HEK293 (cell line): ENCODE measurements around the gene FRMD4B.
A peak's percentile ranks its signal among the peaks of the same experiment; 100 is the strongest.
"Not testable (repeated sequence)": the region's sequence is repeated elsewhere in the genome, so short reads cannot be mapped to it uniquely, and the experiment has no call there.

Source experiments
- CTCF ChIA-PET: fragments of 350-600 bp; formaldehyde crosslinking; extraction: SDS; loops from one replicate; lab custom pipeline; 2021; ENCODE audit warnings: antibody characterized with exemption; lab: Yijun Ruan, JAX
- POLR2A ChIA-PET: fragments of 300-600 bp; formaldehyde crosslinking; extraction: SDS; loops from one replicate; lab custom pipeline; 2020; ENCODE audit warnings: antibody characterized with exemption, inconsistent platforms; lab: Yijun Ruan, JAX
- H3K27ac ChIP-seq: fragments of 200-500 bp; sonication (Bioruptor generic); 2 replicates; pipeline ENCODE4 v1.5.1; 2014; ENCODE audit warnings: low read depth, low read length, control low read depth, inconsistent platforms; ENCODE audit errors: extremely low read depth
- H3K36me3 ChIP-seq, 2 experiments: fragments of 200-500 bp in 1 of 2; sonication (Bioruptor generic) in 1 of 2; 1 replicate in 1 of 2; 2 replicates in 1 of 2; pipeline ENCODE4 v1.5.1; 2014 to 2017; ENCODE audit warnings: inconsistent platforms in 2 of 2, low read length in 2 of 2; ENCODE audit not compliant: control insufficient read depth in 2 of 2, insufficient read depth in 1 of 2
- H3K4me1 ChIP-seq: fragments of 200-500 bp; sonication (Bioruptor generic); 2 replicates; pipeline ENCODE4 v1.5.1; 2014; ENCODE audit warnings: mild to moderate bottlenecking, low read length, inconsistent platforms; ENCODE audit not compliant: control insufficient read depth, insufficient read depth
- H3K4me3 ChIP-seq: 2 replicates; pipeline ENCODE4 v1.5.1; 2011; ENCODE audit warnings: low read depth, mild to moderate bottlenecking, control low read depth, low read length, moderate library complexity
- H3K9me3 ChIP-seq: fragments of 200-500 bp; sonication (Bioruptor generic); 2 replicates; pipeline ENCODE4 v1.5.1; 2014; ENCODE audit warnings: low read depth, low read length, inconsistent platforms; ENCODE audit not compliant: control insufficient read depth, insufficient read depth
- ELK4 ChIP-seq: IDR thresholded peaks from 2 replicates; pipeline ENCODE4 v1.6.1; 2011; ENCODE audit warnings: mild to moderate bottlenecking, low read depth, low read length, borderline replicate concordance
- HIC1 ChIP-seq: fragments of 450-650 bp; formaldehyde crosslinking; IDR thresholded peaks from 2 replicates; pipeline ENCODE4 v1.5.1; 2016; ENCODE audit warnings: missing biosample characterization, missing genetic modification characterization
- KLF16 ChIP-seq: fragments of 450-650 bp; formaldehyde crosslinking; IDR thresholded peaks from 2 replicates; pipeline ENCODE4 v1.5.1; 2017; ENCODE audit warnings: missing biosample characterization, missing genetic modification characterization
- OVOL3 ChIP-seq: fragments of 450-650 bp; formaldehyde crosslinking; IDR thresholded peaks from 2 replicates; pipeline ENCODE4 v1.5.1; 2016; ENCODE audit warnings: missing biosample characterization, missing genetic modification characterization
- SALL2 ChIP-seq: fragments of 450-650 bp; formaldehyde crosslinking; IDR thresholded peaks from 2 replicates; pipeline ENCODE4 v1.5.0; 2017; ENCODE audit warnings: missing biosample characterization, mild to moderate bottlenecking, missing genetic modification characterization, borderline replicate concordance
- ZNF114 ChIP-seq: fragments of 450-650 bp; formaldehyde crosslinking; IDR thresholded peaks from 2 replicates; pipeline ENCODE4 v1.5.0; 2017; ENCODE audit warnings: missing biosample characterization, missing genetic modification characterization
- ZNF121 ChIP-seq: fragments of 450-650 bp; formaldehyde crosslinking; IDR thresholded peaks from 2 replicates; pipeline ENCODE4 v1.5.1; 2016; ENCODE audit warnings: missing biosample characterization, missing genetic modification characterization
- ZNF16 ChIP-seq: fragments of 450-650 bp; formaldehyde crosslinking; IDR thresholded peaks from 2 replicates; pipeline ENCODE4 v1.5.1; 2016; ENCODE audit warnings: low read depth, missing biosample characterization, missing genetic modification characterization
- ZNF2 ChIP-seq: fragments of 450-650 bp; formaldehyde crosslinking; IDR thresholded peaks from 2 replicates; pipeline ENCODE4 v1.5.1; 2016; ENCODE audit warnings: missing biosample characterization, missing genetic modification characterization
- ZNF211 ChIP-seq: fragments of 450-650 bp; formaldehyde crosslinking; IDR thresholded peaks from 2 replicates; pipeline ENCODE4 v1.5.1; 2016; ENCODE audit warnings: low read depth, missing biosample characterization, missing genetic modification characterization
- ZNF223 ChIP-seq: fragments of 450-650 bp; formaldehyde crosslinking; IDR thresholded peaks from 2 replicates; pipeline ENCODE4 v1.5.1; 2016; ENCODE audit warnings: missing biosample characterization, missing genetic modification characterization
- ZNF366 ChIP-seq: fragments of 450-650 bp; formaldehyde crosslinking; conservative IDR thresholded peaks from 2 replicates; pipeline ENCODE4 v1.5.1; 2016; ENCODE audit warnings: missing biosample characterization, missing genetic modification characterization
- ZNF561 ChIP-seq: fragments of 450-650 bp; IDR thresholded peaks from 2 replicates; pipeline ENCODE4 v1.5.1; 2018; ENCODE audit warnings: missing biosample characterization, missing genetic modification characterization, borderline replicate concordance
- ZNF701 ChIP-seq: fragments of 450-650 bp; formaldehyde crosslinking; IDR thresholded peaks from 2 replicates; pipeline ENCODE4 v1.5.1; 2016; ENCODE audit warnings: missing biosample characterization, missing genetic modification characterization
- ZNF830 ChIP-seq: fragments of 450-650 bp; IDR thresholded peaks from 2 replicates; pipeline ENCODE4 v1.5.0; 2018; ENCODE audit warnings: missing biosample characterization, missing genetic modification characterization, low read depth, mild to moderate bottlenecking, moderate library complexity
- ZSCAN18 ChIP-seq: fragments of 450-650 bp; formaldehyde crosslinking; IDR thresholded peaks from 2 replicates; pipeline ENCODE4 v1.5.1; 2016; ENCODE audit warnings: missing biosample characterization, missing genetic modification characterization
- ZSCAN23 ChIP-seq: fragments of 450-650 bp; formaldehyde crosslinking; IDR thresholded peaks from 2 replicates; pipeline ENCODE4 v1.5.1; 2016; ENCODE audit warnings: missing biosample characterization, missing genetic modification characterization
- TF ChIP-seq, protein P1 (sequence below): fragments of 450-650 bp; formaldehyde crosslinking; IDR thresholded peaks from 2 replicates; pipeline ENCODE4 v1.5.1; 2016; ENCODE audit warnings: missing biosample characterization, missing genetic modification characterization
- TF ChIP-seq, protein P2 (sequence below): fragments of 450-650 bp; formaldehyde crosslinking; IDR thresholded peaks from 2 replicates; pipeline ENCODE4 v1.5.1; 2016; ENCODE audit warnings: missing biosample characterization, missing genetic modification characterization
- TF ChIP-seq, protein P3 (sequence below): fragments of 450-650 bp; formaldehyde crosslinking; conservative IDR thresholded peaks from 2 replicates; pipeline ENCODE4 v1.5.1; 2016; ENCODE audit warnings: low read depth, missing biosample characterization, missing genetic modification characterization

Gene FRMD4B

GRCh38 chr3:69323941-69324340 lies 61.9 kb downstream of the FRMD4B start:
- Histone ChIP-seq H3K4me3 (no peak overlapping the region), H3K4me1 (no peaks in the 10 kb centered on the region), H3K36me3 (no peaks in the 10 kb centered on the region), H3K27ac (no peak overlapping the region), H3K9me3 (no peaks in the 10 kb centered on the region)
- POLR2A ChIA-PET: no interaction called here
- TF ChIP-seq ZNF830 (tag by site-specific recombination) (no peak), ZNF561 (tag by site-specific recombination) (no peak), ZNF701 (tag by site-specific recombination) (no peak), KLF16 (tag by site-specific recombination) (no peak), ZNF2 (tag by site-specific recombination) (no peak), ZSCAN18 (tag by site-specific recombination) (no peak), ZSCAN23 (tag by site-specific recombination) (no peak), ELK4 (no peak), ZNF16 (tag by site-specific recombination) (no peak), ZNF211 (tag by site-specific recombination) (no peak), OVOL3 (tag by site-specific recombination) (no peak), ZNF114 (tag by site-specific recombination) (no peak), ZNF366 (tag by site-specific recombination) (no peak), ZNF223 (tag by site-specific recombination) (no peak)
- TF ChIP-seq, protein P1, sequence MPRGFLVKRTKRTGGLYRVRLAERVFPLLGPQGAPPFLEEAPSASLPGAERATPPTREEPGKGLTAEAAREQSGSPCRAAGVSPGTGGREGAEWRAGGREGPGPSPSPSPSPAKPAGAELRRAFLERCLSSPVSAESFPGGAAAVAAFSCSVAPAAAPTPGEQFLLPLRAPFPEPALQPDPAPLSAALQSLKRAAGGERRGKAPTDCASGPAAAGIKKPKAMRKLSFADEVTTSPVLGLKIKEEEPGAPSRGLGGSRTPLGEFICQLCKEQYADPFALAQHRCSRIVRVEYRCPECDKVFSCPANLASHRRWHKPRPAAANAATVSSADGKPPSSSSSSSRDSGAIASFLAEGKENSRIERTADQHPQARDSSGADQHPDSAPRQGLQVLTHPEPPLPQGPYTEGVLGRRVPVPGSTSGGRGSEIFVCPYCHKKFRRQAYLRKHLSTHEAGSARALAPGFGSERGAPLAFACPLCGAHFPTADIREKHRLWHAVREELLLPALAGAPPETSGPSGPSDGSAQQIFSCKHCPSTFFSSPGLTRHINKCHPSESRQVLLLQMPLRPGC: no peak
- TF ChIP-seq, protein P2, sequence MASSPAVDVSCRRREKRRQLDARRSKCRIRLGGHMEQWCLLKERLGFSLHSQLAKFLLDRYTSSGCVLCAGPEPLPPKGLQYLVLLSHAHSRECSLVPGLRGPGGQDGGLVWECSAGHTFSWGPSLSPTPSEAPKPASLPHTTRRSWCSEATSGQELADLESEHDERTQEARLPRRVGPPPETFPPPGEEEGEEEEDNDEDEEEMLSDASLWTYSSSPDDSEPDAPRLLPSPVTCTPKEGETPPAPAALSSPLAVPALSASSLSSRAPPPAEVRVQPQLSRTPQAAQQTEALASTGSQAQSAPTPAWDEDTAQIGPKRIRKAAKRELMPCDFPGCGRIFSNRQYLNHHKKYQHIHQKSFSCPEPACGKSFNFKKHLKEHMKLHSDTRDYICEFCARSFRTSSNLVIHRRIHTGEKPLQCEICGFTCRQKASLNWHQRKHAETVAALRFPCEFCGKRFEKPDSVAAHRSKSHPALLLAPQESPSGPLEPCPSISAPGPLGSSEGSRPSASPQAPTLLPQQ (tag by site-specific recombination): no peak
- CTCF ChIA-PET: interaction anchor here (0.6 to 3.1 kb wide), 7 partner anchors 18 to 348 kb away, joined by 3 to 16 read pairs (median 3); no protein-coding TSS in a partner anchor

GRCh38 chr3:69322512-69322911 lies 63.4 kb downstream of the FRMD4B start:
- H3K27ac ChIP-seq, H3K9me3 ChIP-seq, H3K36me3 ChIP-seq, POLR2A ChIA-PET, H3K4me3 ChIP-seq, H3K4me1 ChIP-seq: not testable (repeated sequence)
- TF ChIP-seq ZNF121 (tag by site-specific recombination): peak; percentile 84
- CTCF ChIA-PET: interaction anchor here (1.3 to 3.1 kb wide), 2 partner anchors 17 to 64 kb away, joined by 3 to 16 read pairs; no protein-coding TSS in a partner anchor

- Histone ChIP-seq H3K9me3 (no peaks in the 10 kb centered on the region), H3K4me1 (no peaks in the 10 kb centered on the region), H3K4me3 (no peak overlapping the region), H3K36me3 (no peaks in the 10 kb centered on the region), H3K27ac (no peak overlapping the region)
- ChIA-PET CTCF (interaction anchor here (1.3 to 3.1 kb wide), 2 partner anchors 16 to 64 kb away, joined by 3 to 16 read pairs; no protein-coding TSS in a partner anchor), POLR2A (no interaction called here)
- TF ChIP-seq, protein P3, sequence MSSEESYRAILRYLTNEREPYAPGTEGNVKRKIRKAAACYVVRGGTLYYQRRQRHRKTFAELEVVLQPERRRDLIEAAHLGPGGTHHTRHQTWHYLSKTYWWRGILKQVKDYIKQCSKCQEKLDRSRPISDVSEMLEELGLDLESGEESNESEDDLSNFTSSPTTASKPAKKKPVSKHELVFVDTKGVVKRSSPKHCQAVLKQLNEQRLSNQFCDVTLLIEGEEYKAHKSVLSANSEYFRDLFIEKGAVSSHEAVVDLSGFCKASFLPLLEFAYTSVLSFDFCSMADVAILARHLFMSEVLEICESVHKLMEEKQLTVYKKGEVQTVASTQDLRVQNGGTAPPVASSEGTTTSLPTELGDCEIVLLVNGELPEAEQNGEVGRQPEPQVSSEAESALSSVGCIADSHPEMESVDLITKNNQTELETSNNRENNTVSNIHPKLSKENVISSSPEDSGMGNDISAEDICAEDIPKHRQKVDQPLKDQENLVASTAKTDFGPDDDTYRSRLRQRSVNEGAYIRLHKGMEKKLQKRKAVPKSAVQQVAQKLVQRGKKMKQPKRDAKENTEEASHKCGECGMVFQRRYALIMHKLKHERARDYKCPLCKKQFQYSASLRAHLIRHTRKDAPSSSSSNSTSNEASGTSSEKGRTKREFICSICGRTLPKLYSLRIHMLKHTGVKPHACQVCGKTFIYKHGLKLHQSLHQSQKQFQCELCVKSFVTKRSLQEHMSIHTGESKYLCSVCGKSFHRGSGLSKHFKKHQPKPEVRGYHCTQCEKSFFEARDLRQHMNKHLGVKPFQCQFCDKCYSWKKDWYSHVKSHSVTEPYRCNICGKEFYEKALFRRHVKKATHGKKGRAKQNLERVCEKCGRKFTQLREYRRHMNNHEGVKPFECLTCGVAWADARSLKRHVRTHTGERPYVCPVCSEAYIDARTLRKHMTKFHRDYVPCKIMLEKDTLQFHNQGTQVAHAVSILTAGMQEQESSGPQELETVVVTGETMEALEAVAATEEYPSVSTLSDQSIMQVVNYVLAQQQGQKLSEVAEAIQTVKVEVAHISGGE (tag by site-specific recombination): no peak
- TF ChIP-seq HIC1 (tag by site-specific recombination) (no peak), SALL2 (no peak)
These were observed 63.8 kb downstream of the FRMD4B start for GRCh38 chr3:69322158-69322509.
